Measurements from ENCODE around the gene GSS.

Gene GSS
- long read RNA-seq, donor 1, transcript GSS-201 (13 exons, 1,919 nt) = major isoform, 20 of 33 reads
- long read RNA-seq, donor 1, partial matches to known transcripts = 11 of 33 reads
- long read RNA-seq, donor 1, other reads (novel, unspliced or antisense) = 0 of 33 reads
- long read RNA-seq, donor 2, transcript GSS-201 (13 exons, 1,919 nt) = major isoform, 9 of 10 reads
- long read RNA-seq, donor 2, partial matches to known transcripts = 0 of 10 reads
- long read RNA-seq, donor 2, other reads (novel, unspliced or antisense) = 0 of 10 reads
- long read RNA-seq, donor 3, partial matches to known transcripts = 0 of 4 reads
- long read RNA-seq, donor 3, other reads (novel, unspliced or antisense) = 0 of 4 reads
- long read RNA-seq, donor 4, transcript GSS-201 (13 exons, 1,919 nt) = major isoform, 5 of 5 reads
- long read RNA-seq, donor 4, partial matches to known transcripts = 0 of 5 reads
- long read RNA-seq, donor 4, other reads (novel, unspliced or antisense) = 0 of 5 reads
- long read RNA-seq, donor 5, transcript GSS-201 (13 exons, 1,919 nt) = major isoform, 12 of 18 reads
- long read RNA-seq, donor 5, partial matches to known transcripts = 6 of 18 reads
- long read RNA-seq, donor 5, other reads (novel, unspliced or antisense) = 0 of 18 reads
- long read RNA-seq, donor 6, partial matches to known transcripts = 0 of 4 reads
- long read RNA-seq, donor 6, other reads (novel, unspliced or antisense) = 0 of 4 reads
- long read RNA-seq, donor 7, transcript GSS-201 (13 exons, 1,919 nt) = major isoform, 11 of 19 reads
- long read RNA-seq, donor 7, partial matches to known transcripts = 5 of 19 reads
- long read RNA-seq, donor 7, other reads (novel, unspliced or antisense) = 0 of 19 reads
- long read RNA-seq, donor 8, transcript GSS-201 (13 exons, 1,919 nt) = major isoform, 7 of 9 reads
- long read RNA-seq, donor 8, partial matches to known transcripts = 0 of 9 reads
- long read RNA-seq, donor 8, other reads (novel, unspliced or antisense) = 0 of 9 reads

DNA sequence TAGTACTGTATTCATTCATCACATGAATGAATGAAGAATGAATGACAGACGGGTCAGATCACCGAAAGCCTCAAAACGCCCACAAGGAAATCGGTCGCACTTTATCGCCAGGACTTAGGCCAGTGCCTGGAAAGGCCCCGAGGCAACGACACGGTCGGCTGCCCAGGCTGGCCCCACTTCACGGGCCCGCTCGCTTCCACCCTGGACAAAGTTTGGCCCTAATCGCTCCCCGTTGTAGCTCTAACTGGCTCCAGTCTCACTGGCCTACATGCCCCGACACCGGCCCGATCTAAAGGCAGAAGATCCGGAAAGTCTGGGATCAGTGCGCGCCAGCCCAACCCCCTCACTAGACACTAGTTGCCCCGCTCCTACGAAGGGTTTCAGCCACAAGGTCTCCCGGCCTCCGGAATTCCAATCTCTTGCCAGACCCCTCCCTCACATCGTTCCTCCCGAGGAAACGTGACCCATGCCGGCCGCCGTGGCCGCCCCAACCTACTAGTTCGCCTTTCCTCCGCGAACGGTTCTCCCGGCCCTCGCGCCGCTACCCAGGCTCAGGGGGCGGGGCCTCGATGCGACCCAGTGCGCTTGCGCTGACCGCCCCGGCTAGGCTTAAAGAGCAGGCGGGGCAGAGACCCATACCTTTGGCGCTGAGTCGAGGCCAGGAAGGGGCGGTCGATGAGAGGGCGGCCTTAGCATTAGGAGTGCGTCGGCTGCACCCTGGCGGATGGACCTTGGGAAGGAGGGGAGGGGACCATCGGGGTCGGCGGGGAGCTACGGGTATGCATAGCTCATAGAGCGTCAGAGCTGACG, at the start of gene GSS, which contains the start of gene MYH7B:
Gene GSS, minus strand, starts transcription at position 576 of the 810 bp plus-strand sequence. CDS start 3,954 bp downstream, outside the sequence.
Gene MYH7B, plus strand, starts transcription at position 638 of the 810 bp plus-strand sequence. CDS start 22,138 bp downstream, outside the sequence.
- peak; percentile 97 for DNase-seq

DNA sequence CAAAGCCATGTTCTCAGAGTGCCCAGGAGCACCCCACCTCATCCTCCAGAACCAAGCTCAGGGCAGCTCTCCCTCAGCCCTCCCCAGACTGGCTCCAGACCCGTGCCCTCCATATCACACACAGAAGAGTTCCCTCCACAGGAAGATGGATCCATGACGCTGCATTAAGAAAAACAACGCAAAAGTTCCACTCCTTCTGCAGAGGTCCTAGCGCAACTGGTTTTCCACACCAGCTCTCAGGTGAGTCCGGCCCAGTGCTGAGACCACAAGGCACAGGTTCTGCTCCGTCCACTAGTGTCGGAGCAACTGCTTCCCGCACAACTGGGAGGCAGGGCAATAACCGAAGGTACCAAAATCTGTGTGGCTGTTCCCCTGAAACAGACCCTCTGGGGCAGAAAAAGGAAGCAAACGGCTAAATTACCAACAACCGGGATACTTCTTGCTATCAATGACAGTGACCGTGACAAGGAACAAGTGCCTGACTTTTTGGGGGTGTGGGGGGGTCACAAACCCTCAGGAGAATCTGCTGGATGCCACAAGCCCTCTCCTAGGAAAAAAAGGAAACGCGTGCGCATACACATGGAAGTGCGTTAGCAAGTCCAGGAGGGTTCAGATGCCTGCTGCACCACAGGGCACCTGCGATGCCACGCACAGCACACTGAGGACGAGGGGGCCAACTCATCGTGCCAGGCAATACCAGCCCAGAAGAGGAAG, 49.3 kb upstream of the GSS start:
- DNase-seq = no peak

DNA sequence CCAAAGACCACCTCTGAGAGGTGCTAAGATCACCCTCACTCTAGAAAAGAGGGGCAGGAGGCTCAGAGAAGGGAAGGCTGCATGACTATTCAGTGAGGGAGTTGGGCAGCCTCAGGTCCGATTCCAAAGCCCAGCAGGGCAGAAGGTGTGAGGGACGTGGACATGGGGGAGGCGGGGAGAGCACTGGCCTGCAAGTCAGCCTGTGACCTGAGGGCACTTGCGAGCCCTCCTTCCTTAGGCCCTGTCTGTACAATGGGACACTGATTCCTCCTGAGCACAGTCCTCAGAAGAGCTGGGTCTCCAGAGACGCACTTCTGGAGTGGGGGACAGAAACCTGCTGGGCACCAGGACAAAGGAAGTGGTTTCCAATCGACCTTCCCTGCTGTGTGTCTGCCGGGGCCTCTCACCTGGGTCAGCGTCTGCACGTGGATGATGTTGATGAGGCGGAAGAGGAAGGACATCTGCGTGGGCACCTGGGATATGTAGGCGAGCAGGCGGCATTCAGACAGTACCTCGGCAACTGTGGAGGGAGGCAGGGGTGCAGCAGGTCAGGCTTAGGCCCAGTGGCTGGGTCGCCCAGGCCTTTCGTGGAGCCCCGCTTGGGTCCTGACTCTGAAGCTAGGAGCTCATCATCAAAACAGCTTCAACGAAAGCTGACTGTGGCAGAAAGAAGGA, 48.6 kb upstream of the GSS start:
- no peak for DNase-seq

DNA sequence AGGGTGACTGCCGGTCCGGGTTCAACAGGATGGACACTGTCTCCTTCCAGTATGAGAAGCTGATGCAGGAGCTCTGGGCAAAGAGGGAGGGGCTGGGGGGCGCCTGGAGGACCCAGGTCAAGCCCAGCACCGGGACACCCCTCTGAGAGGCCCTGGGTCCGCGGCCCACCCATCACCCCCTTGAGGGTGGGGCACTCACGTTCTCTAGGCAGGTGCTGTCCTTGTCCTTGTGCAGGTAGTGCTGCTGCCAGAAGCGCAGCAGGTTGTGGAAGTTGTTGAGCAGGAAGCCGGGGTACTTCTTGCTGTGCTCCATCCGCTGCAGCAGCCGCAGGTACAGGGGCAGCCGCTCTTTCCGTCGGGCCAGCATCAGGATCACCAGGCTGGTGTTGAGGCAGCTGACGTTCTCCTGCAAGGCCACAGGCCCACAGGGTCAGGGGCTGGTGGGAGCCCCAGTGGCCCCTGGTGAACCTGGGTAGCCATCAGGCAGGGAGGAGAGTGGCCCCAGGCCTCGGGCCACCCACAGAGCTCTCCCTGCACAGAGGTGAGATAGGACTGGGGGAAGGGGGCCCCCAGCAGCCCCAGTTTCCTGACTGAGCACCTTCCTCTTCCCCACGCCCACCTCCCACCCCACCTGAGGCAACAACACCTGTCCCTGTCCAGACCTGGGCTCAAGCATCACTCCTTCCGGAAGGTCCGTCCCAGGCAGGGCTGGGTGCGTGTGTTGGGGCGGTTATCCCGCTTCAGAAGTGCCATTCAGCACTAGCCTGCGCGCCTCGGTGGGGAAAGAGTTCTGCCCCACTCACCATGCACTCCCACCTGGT, 47.8 kb upstream of the GSS start:
- DNase-seq = no peak

DNA sequence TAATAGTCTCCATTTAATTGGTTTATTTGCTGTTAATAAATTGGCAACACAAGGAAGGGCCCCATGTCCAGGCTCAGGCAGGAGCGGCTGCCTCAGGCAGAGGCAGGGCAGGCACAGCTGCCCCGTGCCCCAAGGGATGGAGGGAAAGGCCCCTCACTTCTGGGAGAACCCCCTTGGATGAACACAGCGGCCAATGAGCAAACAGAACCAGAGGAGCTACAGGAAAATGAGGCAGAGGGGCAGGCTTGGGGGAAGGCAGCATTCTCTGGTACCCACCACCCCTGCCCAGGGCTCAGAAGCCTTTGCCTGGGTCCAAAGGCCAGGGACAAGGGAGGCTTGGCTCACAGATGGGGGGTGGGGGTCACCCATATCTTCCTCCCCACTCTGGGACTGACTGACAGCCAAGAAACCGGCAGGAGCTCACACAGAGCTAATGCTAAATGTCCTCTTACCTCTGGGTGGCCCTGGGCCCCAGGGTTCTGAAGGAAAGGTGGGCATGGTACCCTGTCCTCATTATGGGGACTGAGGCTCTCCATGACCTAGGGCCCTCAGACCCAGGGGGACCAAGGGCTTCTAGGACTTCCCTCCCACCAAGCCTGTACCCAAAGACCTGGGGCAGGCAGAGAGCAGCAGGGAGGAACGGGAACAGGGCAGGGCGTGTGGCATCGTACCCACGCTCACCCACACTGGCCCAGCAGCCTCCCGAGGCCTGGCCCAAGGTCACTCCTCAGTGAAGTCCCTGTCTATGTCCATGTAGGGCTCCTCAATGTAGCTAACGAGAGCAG, 47.0 kb upstream of the GSS start:
- no peak for DNase-seq

DNA sequence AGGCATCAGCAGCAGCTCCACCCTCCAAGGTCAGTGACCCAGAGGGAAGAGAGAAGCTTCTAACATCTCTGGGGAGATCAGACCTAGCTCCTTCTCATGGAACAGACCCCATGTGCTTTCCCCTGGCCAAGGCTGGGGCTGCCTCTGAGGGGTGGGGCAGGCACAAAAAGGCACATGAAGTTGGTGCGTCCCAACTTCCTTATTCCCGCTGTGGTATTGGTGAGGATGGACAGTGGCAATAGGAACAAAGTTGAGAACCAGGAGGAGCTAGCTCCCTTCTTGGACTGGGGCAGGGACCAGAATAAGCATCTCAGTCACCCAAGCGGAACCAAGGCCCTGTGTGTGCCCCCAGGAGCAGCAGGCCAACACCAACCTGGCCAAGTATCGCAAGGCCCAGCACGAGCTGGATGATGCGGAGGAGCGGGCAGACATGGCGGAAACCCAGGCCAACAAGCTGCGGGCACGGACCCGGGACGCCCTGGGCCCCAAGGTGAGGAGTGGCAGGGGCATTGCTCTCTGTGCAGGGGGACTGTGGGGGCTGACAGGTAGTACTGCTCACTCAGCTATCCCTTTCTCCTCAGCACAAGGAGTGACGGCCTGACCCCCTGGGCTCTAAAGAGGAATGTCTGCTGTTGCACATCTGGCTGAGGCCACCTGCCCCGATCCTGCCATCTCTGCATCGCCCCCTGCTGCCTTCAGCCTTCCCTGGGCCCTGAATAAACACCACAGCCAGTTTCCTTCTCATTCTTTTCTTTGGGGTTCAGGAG, 46.2 kb upstream of the GSS start:
- DNase-seq = no peak

DNA sequence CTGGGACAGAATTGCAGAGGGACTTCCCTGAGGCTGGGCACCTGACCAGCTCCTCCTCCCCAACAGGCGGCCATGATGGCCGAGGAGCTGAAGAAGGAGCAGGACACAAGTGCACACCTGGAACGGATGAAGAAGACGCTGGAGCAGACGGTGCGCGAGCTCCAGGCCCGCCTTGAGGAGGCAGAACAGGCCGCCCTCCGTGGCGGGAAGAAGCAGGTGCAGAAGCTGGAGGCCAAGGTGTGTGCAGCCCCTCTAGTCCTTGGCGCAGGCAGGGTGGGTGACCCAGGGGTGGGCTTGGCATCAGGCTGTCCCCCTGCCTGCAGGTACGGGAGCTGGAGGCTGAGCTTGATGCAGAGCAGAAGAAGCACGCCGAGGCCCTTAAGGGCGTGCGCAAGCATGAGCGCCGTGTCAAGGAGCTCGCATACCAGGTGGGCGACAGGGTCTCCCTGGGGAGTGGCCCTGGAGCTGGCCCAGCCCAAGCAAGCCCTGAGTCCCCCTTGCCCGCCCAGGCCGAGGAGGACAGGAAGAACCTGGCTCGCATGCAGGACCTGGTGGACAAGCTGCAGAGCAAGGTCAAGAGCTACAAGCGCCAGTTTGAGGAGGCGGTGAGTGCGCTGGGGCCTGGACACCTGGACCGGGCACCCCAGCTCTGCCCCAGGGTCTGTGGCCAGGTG, 45.5 kb upstream of the GSS start:
- no peak for DNase-seq

DNA sequence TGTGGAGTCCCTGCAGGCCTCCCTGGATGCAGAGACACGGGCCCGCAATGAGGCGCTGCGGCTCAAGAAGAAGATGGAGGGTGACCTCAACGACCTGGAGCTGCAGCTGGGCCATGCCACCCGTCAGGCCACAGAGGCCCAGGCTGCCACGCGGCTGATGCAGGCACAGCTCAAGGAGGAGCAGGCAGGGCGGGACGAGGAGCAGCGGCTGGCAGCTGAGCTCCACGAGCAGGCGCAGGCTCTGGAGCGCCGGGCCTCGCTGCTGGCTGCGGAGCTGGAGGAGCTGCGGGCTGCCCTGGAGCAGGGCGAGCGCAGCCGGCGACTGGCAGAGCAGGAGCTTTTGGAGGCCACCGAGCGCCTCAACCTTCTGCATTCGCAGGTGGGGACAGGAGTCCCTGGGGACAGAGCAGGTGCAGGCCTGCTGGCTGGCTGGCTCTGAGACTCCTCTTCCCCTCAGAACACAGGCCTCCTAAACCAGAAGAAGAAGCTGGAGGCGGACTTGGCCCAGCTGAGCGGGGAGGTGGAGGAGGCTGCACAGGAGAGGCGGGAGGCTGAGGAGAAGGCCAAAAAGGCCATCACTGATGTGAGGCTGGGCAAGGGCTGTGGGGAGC, 44.8 kb upstream of the GSS start:
- no peak for DNase-seq

DNA sequence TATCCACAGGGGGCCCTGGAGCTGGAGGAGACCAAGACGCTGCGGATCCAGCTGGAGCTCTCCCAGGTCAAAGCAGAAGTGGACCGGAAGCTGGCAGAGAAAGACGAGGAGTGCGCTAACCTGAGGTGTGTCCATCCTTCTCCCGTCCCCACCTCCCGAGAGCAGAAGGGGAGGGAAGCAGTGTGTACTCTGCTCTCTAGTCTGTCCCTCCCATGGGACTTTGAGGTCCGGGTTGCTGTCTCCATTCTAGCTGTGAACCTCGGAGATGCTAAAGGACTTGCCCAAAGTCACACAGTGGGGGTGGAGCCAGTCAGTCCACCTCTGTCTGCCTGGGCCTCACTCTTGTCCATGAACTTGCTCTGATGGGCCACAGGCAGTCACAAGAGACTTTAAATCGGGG, 44.2 kb upstream of the GSS start:
- no peak for DNase-seq

DNA sequence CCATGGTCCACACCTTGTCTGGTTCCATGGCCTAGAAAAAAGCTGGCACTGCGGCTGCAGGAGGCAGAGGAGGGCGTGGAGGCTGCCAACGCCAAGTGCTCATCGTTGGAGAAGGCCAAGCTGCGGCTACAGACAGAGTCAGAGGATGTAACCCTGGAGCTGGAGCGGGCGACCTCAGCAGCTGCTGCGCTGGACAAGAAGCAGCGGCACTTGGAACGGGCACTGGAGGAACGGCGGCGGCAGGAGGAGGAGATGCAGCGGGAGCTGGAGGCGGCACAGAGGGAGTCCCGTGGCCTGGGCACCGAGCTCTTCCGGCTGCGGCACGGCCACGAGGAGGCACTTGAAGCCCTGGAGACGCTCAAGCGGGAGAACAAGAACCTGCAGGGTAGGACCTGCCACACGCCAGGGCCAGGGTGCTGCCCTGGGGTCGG, 43.4 kb upstream of the GSS start:
- no peak for DNase-seq

DNA sequence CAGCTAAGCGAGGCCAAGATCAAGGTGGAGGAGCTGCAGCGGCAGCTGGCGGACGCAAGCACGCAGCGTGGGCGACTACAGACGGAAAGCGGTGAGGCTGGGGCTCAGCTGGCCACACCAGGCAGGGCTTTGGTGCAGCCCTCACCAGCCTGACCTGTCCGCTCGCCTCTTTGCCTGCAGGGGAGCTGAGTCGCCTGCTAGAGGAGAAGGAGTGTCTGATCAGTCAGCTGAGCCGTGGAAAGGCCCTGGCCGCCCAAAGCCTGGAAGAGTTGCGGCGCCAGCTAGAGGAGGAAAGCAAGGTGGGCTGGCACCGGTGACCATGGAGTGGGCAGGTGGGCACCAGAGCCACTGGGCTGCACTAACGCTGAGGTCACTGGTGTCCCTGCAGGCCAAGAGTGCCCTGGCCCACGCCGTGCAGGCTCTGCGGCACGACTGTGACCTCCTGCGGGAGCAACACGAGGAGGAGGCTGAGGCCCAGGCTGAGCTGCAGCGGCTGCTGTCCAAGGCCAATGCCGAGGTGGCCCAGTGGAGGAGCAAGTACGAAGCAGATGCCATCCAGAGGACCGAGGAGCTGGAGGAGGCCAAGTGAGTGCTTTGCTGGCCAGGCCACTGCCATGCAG, 42.8 kb upstream of the GSS start:
- no peak for DNase-seq

DNA sequence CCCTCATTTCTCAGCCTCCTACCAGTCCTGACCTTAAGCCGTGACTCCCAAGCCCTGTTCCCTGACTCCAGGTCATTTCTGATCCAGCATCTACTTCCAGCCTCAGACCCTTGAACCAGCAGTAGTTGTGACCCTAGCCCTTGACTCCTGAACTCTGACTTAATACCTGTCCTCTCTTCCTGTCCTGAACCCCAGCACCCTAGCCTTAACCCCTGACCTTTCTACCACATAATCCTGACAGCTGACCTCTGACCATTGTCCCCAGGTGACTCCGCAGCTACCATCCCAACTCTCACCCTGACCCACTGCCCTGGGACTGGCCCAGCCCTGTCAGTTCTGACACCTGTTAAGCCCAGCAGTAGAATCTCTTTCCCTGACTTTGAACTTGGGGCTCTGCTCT, 42.2 kb upstream of the GSS start:
- no peak for DNase-seq

DNA sequence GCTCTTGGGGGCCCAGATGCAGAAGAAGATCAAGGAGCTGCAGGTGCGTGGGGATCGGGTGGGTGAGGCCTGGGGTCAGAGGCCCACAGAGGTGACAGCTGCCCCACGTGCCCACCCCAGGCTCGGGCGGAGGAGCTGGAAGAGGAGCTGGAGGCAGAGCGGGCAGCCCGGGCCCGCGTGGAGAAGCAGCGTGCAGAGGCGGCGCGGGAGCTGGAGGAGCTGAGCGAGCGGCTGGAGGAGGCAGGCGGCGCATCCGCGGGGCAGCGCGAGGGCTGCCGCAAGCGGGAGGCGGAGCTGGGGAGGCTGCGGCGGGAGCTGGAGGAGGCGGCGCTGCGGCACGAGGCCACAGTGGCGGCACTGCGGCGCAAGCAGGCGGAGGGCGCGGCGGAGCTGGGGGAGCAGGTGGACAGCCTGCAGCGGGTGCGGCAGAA, 41.5 kb upstream of the GSS start:
- DNase-seq = peak; percentile 52

DNA sequence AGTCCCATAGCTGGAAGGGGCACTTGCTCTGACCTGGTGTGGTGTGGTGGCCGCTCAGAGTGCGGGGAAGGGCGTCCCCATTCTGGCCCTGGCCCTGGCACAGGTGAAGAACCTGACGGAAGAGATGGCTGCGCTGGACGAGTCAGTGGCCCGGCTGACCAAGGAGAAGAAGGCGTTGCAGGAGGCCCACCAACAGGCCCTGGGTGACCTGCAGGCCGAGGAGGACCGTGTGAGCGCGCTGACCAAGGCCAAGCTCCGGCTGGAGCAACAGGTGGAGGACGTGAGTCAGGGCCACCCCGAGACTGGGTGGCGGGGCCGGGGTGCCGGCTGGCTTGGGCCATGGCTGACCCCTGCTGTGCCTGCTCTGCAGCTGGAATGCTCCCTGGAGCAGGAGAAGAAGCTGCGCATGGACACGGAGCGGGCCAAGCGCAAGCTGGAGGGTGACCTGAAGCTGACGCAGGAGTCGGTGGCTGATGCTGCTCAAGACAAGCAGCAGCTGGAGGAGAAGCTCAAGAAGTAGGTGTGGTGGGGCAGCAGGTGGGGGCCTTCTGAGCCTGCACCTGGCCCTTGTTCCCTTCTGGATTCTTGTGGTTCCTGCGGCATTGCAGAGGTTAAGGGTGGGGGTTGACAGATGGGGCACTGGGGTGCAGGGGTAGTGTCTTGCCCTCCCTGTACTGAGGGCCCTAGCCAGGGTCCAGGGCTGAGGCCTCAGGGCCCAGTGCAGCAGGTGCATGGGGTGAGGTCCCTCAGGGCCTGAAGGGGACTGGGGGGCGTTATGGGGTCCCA, 40.8 kb upstream of the GSS start:
- DNase-seq = no peak

DNA sequence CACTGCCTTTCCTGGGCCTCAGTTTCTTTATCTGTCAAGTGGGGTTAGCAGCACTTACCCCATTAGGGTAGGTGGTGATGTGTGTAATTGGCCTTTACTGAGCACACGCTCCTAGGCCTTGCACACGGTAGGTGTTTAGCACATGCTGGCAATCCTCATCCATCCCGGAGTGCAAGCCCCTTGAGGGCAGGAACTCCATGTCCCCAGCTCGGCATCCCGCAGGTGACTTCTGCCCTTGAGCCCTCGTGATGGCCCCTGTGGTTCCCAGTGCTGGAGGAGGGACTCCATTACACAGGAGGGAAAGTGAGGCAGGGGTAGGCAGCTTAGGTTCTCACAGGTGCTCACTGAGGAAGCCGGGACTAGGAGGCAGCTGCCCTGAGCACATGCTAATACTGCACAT, 40.1 kb upstream of the GSS start:
- DNase-seq = no peak

DNA sequence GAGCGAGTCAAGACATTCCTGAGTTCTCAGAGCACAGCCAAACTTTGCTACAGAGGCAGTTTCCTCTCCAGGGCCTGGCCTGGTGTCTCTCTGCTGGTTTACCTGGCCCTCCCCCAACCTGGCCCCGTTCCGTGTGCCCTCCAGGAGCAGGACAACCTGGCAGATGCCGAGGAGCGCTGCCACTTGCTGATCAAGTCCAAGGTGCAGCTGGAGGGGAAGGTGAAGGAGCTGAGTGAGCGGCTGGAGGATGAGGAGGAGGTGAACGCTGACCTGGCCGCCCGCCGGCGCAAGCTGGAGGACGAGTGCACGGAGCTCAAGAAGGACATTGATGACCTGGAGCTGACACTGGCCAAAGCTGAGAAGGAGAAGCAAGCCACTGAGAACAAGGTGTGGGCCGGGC, 39.6 kb upstream of the GSS start:
- no peak for DNase-seq

Data from right kidney (tissue), 9 donors.